GM06990 (cell line): Measurements from ENCODE around the gene RBBP5.

Experiments used
- DNase-seq: peaks from one replicate; pipeline ENCODE4 v3.0.0-alpha.2; 2011; ENCODE audit not compliant: insufficient read length; ENCODE audit errors: extremely low read depth
- H3K27me3 ChIP-seq: replicated peaks from 2 replicates; pipeline ENCODE4 v1.6.0; 2011; ENCODE audit warnings: low read length; ENCODE audit not compliant: control insufficient read depth, insufficient read depth
- H3K36me3 ChIP-seq: 2 replicates; pipeline ENCODE4 v1.5.1; 2011; ENCODE audit warnings: low read length; ENCODE audit not compliant: control insufficient read depth, insufficient read depth
- H3K4me3 ChIP-seq: replicated peaks from 2 replicates; pipeline ENCODE4 v1.5.1; 2011; ENCODE audit warnings: low read depth, mild to moderate bottlenecking, control low read depth, low read length
- CTCF ChIP-seq: IDR thresholded peaks from 2 replicates; pipeline ENCODE4 v1.5.1; 2011; ENCODE audit warnings: low read length, control low read depth, mild to moderate bottlenecking, inconsistent platforms; ENCODE audit not compliant: insufficient read depth, poor library complexity, severe bottlenecking

RBBP5 gene

GRCh38 chr1:205140113-205140512 lies 18.3 kb upstream of the RBBP5 start:
- no peak for DNase-seq
- no peak for TF ChIP-seq CTCF
- H3K36me3 ChIP-seq, result no peaks in the 10 kb centered on the region
- no peaks in the 10 kb centered on the region for H3K27me3 ChIP-seq
- no peak overlapping the region for H3K4me3 ChIP-seq

GRCh38 chr1:205137901-205138300 lies 16.1 kb upstream of the RBBP5 start:
- no peak for TF ChIP-seq CTCF
- Histone ChIP-seq H3K27me3 (no peaks in the 10 kb centered on the region), H3K4me3 (no peak overlapping the region), H3K36me3 (no peaks in the 10 kb centered on the region)
- no peak for DNase-seq

GRCh38 chr1:205133287-205133686 lies 11.5 kb upstream of the RBBP5 start:
- H3K4me3 ChIP-seq, result no peak overlapping the region
- no peaks in the 10 kb centered on the region for H3K36me3 ChIP-seq
- TF ChIP-seq CTCF, result no peak
- DNase-seq, result no peak
- no peaks in the 10 kb centered on the region for H3K27me3 ChIP-seq

- H3K4me3 ChIP-seq, result no peak overlapping the region
- DNase-seq, result no peak
- TF ChIP-seq CTCF, result no peak
Observed at GRCh38 chr1:205129447-205130029, 7.8 kb upstream of the RBBP5 start.

GRCh38 chr1:205128050-205128449 lies 6.3 kb upstream of the RBBP5 start:
- Histone ChIP-seq H3K27me3 (no peaks in the 10 kb centered on the region), H3K4me3 (no peak overlapping the region), H3K36me3 (no peaks in the 10 kb centered on the region)
- no peak for DNase-seq
- TF ChIP-seq CTCF, result no peak

More at GRCh38 chr1:205129447-205130029, 7.8 kb upstream of the RBBP5 start:
- no peaks in the 10 kb centered on the region for H3K36me3 ChIP-seq
- no peaks in the 10 kb centered on the region for H3K27me3 ChIP-seq

- no peak for DNase-seq
- Histone ChIP-seq H3K36me3 (no peaks in the 10 kb centered on the region), H3K27me3 (no peaks in the 10 kb centered on the region), H3K4me3 (no peak overlapping the region)
- TF ChIP-seq CTCF, result no peak
Observed at GRCh38 chr1:205127646-205128045, 5.9 kb upstream of the RBBP5 start.
